GM10248 (cell line): ENCODE results near the gene KLHL33.

Experiments used
- CTCF ChIA-PET: fragments of 300-600 bp; sonication (Branson Sonifier 250); formaldehyde crosslinking; extraction: SDS; loops from one replicate; lab custom pipeline; 2021; ENCODE audit warnings: antibody characterized with exemption; lab: Yijun Ruan, JAX
- POLR2A ChIA-PET: fragments of 350-650 bp; sonication (Branson Sonifier 250); formaldehyde crosslinking; extraction: SDS; loops from one replicate; lab custom pipeline; 2020; ENCODE audit warnings: antibody characterized with exemption; lab: Yijun Ruan, JAX
- DNase-seq: peaks from one replicate; pipeline ENCODE4 v3.0.0; 2012; ENCODE audit errors: extremely low spot score
- TF ChIP-seq, protein P1 (sequence below): IDR thresholded peaks from 2 replicates; pipeline ENCODE4 v1.5.1; 2012; ENCODE audit warnings: mild to moderate bottlenecking, low read depth; ENCODE audit errors: extremely low read depth, missing control alignments, control extremely low read depth

The KLHL33 gene

DNA sequence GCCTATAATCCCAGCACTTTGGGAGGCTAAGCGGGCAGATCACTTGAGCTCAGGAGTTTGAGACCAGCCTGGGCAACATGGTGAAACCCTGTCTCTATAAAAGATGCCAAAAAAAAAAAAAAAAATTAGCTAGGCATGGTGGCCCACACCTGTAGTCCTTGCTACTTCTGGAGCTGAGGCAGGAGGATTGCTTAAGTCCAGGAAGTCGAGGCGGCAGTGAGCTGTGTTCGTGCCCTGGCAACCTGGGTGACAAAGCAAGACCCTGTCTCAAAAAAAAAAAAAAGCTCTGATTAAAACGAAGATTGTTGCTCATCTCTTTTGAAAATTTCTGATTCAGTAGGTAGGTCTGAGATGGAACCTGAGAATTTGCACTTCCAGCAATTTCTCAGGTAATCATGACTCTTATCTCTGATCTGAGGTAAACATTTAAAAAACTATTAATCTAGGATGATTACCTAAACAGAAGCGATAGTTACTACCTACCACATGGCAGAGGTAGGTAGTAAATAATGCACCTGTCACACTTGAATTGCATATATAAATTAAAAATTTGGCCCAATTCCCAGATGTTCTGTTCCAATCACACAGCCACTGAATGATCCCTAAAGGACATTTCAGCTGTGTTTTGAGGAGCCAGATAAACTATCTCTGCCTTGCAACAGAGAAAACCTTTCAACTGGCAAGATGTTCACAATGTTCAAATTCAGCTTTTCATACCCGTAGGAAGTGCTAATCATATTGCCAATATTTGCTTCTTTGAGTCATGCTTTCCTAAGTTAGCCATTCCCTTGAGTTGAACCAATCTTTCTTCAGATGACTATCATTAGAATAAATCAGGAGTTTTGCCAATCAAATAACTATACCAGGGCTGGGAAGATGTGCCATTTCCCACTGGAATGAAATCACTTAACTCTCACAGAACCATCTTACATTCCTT, 18.4 kb downstream of the KLHL33 start:
- no peak for DNase-seq
- TF ChIP-seq, protein P1, sequence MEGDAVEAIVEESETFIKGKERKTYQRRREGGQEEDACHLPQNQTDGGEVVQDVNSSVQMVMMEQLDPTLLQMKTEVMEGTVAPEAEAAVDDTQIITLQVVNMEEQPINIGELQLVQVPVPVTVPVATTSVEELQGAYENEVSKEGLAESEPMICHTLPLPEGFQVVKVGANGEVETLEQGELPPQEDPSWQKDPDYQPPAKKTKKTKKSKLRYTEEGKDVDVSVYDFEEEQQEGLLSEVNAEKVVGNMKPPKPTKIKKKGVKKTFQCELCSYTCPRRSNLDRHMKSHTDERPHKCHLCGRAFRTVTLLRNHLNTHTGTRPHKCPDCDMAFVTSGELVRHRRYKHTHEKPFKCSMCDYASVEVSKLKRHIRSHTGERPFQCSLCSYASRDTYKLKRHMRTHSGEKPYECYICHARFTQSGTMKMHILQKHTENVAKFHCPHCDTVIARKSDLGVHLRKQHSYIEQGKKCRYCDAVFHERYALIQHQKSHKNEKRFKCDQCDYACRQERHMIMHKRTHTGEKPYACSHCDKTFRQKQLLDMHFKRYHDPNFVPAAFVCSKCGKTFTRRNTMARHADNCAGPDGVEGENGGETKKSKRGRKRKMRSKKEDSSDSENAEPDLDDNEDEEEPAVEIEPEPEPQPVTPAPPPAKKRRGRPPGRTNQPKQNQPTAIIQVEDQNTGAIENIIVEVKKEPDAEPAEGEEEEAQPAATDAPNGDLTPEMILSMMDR: no peak
- POLR2A ChIA-PET: interaction anchor here (0.6 to 0.9 kb wide), 2 partner anchors 44 to 75 kb away, joined by 4 read pairs; no protein-coding TSS in a partner anchor
- CTCF ChIA-PET: interaction anchor here (0.7 to 1.3 kb wide), 6 partner anchors 10 to 196 kb away, joined by 3 to 5 read pairs (median 3); partner anchors contain the start of genes APEX1, OSGEP and PARP2

DNA sequence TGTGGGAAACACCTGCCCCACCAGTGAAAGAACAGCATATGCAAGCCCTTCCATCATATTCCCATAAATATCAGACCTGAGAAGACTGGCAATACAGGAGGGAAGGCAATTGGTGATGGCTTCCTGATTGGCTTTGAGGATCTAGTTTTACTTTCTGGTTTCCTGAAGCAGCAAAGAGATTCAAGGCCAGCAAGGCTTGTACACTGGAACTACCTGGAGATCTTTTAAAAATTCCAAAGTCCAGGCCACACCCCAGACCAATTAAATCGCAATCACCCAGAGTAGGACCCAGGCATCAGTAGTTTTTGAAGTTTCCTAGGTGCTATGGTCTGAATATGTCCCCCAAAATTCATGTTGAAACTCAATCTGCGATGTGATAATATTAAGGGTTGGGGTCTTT, 19.7 kb downstream of the KLHL33 start:
- DNase-seq: no peak
- POLR2A ChIA-PET: interaction anchor here (0.9 to 1.5 kb wide), 2 partner anchors 53 to 73 kb away, joined by 5 to 11 read pairs; partner anchors contain the start of genes PARP2 and PNP
- CTCF ChIA-PET: interaction anchor here (0.7 to 4.4 kb wide), 42 partner anchors 8 to 555 kb away, joined by 3 to 54 read pairs (median 5); partner anchors contain the start of genes APEX1, KLHL33, OSGEP and PARP2
- TF ChIP-seq, protein P1: no peak

DNA sequence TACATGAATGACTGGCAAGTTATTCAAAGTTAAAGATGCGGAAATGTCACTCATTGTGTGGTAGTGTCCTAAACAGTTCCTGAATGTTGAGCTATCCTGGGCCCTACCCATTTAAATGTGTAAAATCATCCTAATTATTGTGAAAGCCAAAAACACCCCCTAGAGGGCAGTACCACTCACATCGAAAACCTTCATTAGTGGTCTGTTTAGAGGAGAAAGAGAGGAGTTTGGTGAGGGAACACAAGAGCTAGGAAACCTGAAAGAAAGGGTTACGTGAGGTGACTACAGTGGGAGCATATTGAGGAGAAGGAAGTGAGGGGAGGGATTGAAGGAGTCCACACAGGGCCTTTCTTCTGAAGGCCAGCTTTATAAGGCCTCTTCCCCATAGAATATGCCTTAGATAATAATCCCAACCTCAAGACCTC, 20.2 kb downstream of the KLHL33 start:
- TF ChIP-seq, protein P1: peak; percentile 56
- POLR2A ChIA-PET: interaction anchor here (0.9 to 1.5 kb wide), 2 partner anchors 54 to 73 kb away, joined by 5 to 11 read pairs; partner anchors contain the start of genes PARP2 and PNP
- peak; percentile 59 for DNase-seq
- CTCF ChIA-PET: interaction anchor here (0.6 to 4.4 kb wide), 49 partner anchors 8 to 555 kb away, joined by 3 to 54 read pairs (median 5); partner anchors contain the start of genes APEX1, KLHL33, OSGEP and PARP2

DNA sequence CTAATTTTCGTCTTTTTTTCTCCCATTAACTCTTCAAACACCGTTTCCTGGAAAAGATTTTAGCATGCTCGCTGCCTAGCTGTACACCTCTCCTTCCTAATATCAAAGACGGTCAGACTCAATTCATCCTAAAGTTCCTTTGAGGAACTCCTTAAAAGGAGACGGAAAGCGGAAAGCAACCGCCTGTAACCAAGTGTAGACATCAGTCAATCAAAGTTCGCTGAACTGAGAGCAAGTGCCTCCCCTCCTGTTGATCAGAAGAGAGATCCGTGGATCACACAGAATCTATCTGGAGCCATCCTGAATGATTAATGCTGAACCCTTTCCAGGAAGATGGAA, 22.3 kb downstream of the KLHL33 start:
- ChIA-PET POLR2A (interaction anchor here (0.5 to 1.0 kb wide), 2 partner anchors 48 to 841 kb away, joined by 3 to 5 read pairs; partner anchors contain the start of gene PIP4P1), CTCF (interaction anchor here (1.3 to 4.4 kb wide), 11 partner anchors 10 to 197 kb away, joined by 3 to 54 read pairs (median 15); partner anchors contain the start of genes APEX1, OSGEP, PARP2 and PIP4P1)
- TF ChIP-seq, protein P1: no peak
- peak; percentile 55 for DNase-seq

DNA sequence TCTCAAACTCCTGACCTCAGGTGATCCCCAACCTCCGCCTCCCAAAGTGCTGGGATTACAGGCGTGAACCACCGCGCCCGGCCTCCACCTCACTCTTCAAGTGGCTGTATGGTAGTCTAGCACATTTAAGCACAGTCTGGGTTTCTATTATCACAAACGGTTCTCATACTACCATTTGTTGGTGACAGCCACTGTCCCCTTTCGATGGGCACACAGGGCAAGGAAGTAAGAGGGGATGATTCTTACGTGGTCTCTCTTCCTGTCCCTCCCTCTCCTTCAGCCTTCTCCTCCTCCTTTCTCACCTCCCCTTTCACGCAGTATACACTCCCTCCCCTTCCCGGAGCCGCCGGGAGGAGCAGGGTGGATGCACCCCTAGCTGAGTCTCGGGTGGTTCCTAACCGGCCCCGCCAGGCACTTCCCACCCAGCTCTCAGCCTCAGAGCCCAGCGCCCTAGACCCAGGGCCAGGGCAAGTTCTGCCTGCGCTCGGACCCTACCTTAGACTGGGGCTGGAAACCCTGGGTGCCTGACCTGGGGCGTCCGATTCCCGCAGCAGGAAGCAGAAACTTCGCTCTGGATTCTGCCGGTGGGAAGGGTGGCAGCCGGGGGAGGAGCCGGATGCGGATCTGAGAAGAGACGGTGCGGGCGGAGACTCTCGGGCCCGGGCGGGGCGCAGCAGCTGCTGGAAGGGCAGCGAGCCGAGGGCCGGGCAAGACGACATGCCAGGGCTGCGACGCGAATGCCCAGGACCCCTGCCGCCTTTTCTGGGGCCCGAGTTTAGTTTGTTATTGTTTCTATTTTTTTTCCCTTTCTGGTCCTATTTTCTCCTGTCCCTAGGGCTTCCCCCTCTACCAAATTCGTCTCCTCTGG, 22.9 kb downstream of the KLHL33 start, which contains the start of gene TEP1:
TSS of gene TEP1 (minus strand) at position 626 of the 868 bp plus-strand sequence. CDS start 5,062 bp downstream, outside the sequence.
- ChIA-PET POLR2A (interaction anchor here (0.5 to 1.5 kb wide), 4 partner anchors 40 to 842 kb away, joined by 3 to 5 read pairs (median 4); partner anchors contain the start of genes APEX1 and PIP4P1), CTCF (interaction anchor here (1.6 to 4.4 kb wide), 9 partner anchors 10 to 197 kb away, joined by 4 to 54 read pairs (median 27); partner anchors contain the start of genes APEX1, OSGEP and PIP4P1)
- peak; percentile 80 for DNase-seq
- TF ChIP-seq, protein P1: no peak
